Measurements from ENCODE around the gene AKR1B15. TPM values are rescaled to one million over a fixed set of nuclear protein-coding genes. Genes with fewer than 3 reads are reported as not detected.
A peak's percentile ranks its signal among the peaks of the same experiment; 100 is the strongest.
"Not testable (repeated sequence)": the region's sequence is repeated elsewhere in the genome, so short reads cannot be mapped to it uniquely, and the experiment has no call there.

AKR1B15 gene
- polyA plus RNA-seq, 2 donors = 0.24 to 0.86 TPM

DNA sequence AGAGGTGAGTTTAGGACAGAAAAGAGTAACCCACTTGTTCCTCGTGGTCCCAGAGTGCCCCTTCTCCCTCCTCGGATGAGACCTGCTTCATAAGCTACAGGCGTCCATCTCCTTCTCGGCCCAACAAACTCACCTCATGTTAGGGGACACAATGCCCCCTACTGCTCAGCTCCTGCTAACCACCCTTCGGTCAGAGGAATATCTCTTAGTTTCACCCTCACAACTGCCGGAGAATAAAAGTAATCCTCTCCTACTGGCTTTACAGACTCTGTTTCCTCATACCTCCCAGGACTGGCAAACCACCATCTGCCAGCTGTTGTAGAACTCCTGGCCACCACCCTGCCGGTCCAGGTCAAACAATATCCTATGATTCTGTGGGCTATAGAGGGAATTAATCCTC lies 3.2 kb downstream of the AKR1B15 start:
- H3K27me3 ChIP-seq (ENCODE audit: control insufficient read depth in 1 of 2, insufficient read depth in 2 of 2, low read length in 2 of 2) = no peaks in the 10 kb centered on the region
- H3K36me3 ChIP-seq (ENCODE audit: control insufficient read depth in 2 of 2, insufficient read depth in 2 of 2, low read length in 1 of 2) = no peaks in the 10 kb centered on the region
- WGBS, 2 donors = 76 to 83% methylated on average over 7 of the region's 7 CpGs
- H3K27ac ChIP-seq (ENCODE audit: low read depth in 2 of 2, low read length in 1 of 2) = no peak overlapping the region
- peaks cover 0 to 1% of the 10 kb centered on the region in 2 donors for H3K4me1 ChIP-seq (ENCODE audit: control insufficient read depth in 2 of 2, insufficient read depth in 2 of 2, low read length in 1 of 2)
- no peaks in the 10 kb centered on the region for H3K9me3 ChIP-seq (ENCODE audit: control insufficient read depth in 2 of 2, insufficient read depth in 1 of 2, low read depth in 1 of 2, low read length in 1 of 2)
- no peak overlapping the region for H3K4me3 ChIP-seq (ENCODE audit: low read depth in 1 of 2, low read length in 2 of 2)

DNA sequence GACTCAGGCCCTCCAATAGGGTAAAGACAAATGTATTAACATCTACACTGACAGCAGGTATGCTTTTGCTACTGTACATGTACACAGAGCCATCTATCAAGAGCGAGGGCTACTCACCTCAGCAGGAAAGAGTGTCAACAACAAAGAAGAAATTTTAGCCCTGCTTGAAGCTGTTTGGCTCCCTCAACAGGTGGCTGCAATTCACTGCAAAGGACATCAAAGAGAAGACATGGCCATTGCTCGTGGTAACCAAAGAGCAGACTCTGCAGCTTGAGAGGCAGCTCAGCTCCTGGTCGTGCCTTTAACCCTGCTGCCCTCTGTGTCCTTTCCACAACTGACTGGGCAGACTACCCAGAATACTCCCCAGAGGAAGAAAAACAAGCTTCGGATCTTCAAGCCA lies 5.1 kb downstream of the AKR1B15 start:
- H3K27me3 ChIP-seq (ENCODE audit: control insufficient read depth in 1 of 2, insufficient read depth in 2 of 2, low read length in 2 of 2) = no peaks in the 10 kb centered on the region

DNA sequence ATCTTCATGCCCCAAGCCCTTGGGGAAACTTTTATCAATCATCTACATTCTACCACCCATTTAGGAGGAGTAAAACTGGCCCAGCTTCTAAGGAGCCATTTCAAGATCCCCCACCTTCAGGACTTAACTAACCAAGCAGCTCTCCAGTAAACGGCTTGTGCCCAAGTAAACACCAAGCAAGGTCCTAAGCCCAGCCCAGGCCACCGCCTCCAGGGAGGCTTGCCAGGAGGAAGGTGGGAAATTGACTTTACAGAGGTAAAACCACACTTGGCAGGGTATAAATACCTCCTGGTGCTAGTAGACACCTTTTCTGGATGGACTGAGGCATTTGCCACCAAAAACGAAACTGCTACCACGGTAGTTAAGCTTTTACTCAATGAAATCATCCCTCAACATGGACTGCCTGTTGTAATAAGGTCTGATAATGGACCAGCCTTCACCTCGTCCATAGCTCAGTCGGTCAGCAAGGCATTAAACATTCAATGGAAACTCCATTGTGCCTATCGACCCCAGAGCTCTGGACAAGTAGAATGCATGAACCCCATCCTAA lies 5.6 kb downstream of the AKR1B15 start:
- no peak overlapping the region for H3K27ac ChIP-seq (ENCODE audit: low read depth in 2 of 2, low read length in 1 of 2)

More for the DNA sequence above, 5.1 kb downstream of the AKR1B15 start:
- Histone ChIP-seq H3K9me3 (ENCODE audit: control insufficient read depth in 2 of 2, insufficient read depth in 1 of 2, low read depth in 1 of 2, low read length in 1 of 2) (no peaks in the 10 kb centered on the region), H3K36me3 (ENCODE audit: control insufficient read depth in 2 of 2, insufficient read depth in 2 of 2, low read length in 1 of 2) (no peaks in the 10 kb centered on the region), H3K4me1 (ENCODE audit: control insufficient read depth in 2 of 2, insufficient read depth in 2 of 2, low read length in 1 of 2) (peaks cover 0 to 1% of the 10 kb centered on the region in 2 donors), H3K4me3 (ENCODE audit: low read depth in 1 of 2, low read length in 2 of 2) (no peak overlapping the region), H3K27ac (ENCODE audit: low read depth in 2 of 2, low read length in 1 of 2) (no peak overlapping the region)
- 73 to 74% methylated on average over 4 of the region's 4 CpGs for WGBS, 2 donors

DNA sequence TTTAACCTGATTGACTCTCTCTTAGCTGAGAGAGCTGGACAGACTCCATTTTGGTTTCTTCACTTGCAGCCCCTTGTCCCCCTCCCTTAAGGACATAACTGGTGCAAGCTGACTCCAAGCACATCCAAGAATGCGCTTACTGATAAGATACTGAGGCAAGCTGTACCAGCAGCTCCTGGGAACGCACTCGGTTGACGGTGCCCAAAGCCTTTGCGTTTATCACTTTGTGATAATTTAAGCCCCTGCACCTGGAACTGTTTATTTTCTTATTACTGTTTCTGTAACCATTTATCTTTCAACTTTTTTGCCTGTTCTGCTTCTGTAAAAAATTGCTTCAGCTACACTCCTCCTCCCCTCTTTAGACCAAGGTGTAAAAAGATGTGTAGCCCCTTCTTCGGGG lies 8.5 kb downstream of the AKR1B15 start:
- no peaks in the 10 kb centered on the region for H3K36me3 ChIP-seq (ENCODE audit: control insufficient read depth in 2 of 2, insufficient read depth in 2 of 2, low read length in 1 of 2)

More for the DNA sequence above, 5.6 kb downstream of the AKR1B15 start:
- no peak overlapping the region for H3K4me3 ChIP-seq (ENCODE audit: low read depth in 1 of 2, low read length in 2 of 2)
- H3K4me1 ChIP-seq (ENCODE audit: control insufficient read depth in 2 of 2, insufficient read depth in 2 of 2, low read length in 1 of 2) = peaks cover 0 to under 1% of the 10 kb centered on the region in 2 donors
- H3K9me3 ChIP-seq (ENCODE audit: control insufficient read depth in 2 of 2, insufficient read depth in 1 of 2, low read depth in 1 of 2, low read length in 1 of 2) = no peaks in the 10 kb centered on the region
- WGBS, 2 donors = 83 to 84% methylated on average over 7 of the region's 7 CpGs
- H3K27me3 ChIP-seq (ENCODE audit: control insufficient read depth in 1 of 2, insufficient read depth in 2 of 2, low read length in 2 of 2) = no peaks in the 10 kb centered on the region
- no peaks in the 10 kb centered on the region for H3K36me3 ChIP-seq (ENCODE audit: control insufficient read depth in 2 of 2, insufficient read depth in 2 of 2, low read length in 1 of 2)

DNA sequence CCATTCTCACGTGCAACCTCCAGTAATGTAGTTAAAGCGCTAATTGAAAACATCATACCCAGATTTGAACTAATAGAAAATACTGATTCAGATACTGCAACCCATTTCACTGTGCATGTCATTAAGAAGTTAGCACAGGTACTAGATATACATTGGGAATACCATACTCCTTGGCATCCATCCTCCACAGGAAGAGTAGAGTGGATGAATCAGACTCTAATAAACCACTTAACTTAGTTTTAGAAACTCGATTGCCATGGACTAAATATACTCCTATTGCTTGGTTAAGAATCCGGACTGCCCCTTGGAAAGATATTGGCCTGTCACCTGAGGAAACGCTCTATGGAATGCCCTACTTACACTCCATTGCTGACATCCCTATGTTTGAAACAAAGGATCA lies 9.5 kb downstream of the AKR1B15 start:
- no peak overlapping the region for H3K27ac ChIP-seq (ENCODE audit: low read depth in 2 of 2, low read length in 1 of 2)
- no peaks in the 10 kb centered on the region for H3K9me3 ChIP-seq (ENCODE audit: control insufficient read depth in 2 of 2, insufficient read depth in 1 of 2, low read depth in 1 of 2, low read length in 1 of 2)
- no peaks in the 10 kb centered on the region for H3K36me3 ChIP-seq (ENCODE audit: control insufficient read depth in 2 of 2, insufficient read depth in 2 of 2, low read length in 1 of 2)
- no peak overlapping the region for H3K4me3 ChIP-seq (ENCODE audit: low read depth in 1 of 2, low read length in 2 of 2)
- H3K27me3 ChIP-seq (ENCODE audit: control insufficient read depth in 1 of 2, insufficient read depth in 2 of 2, low read length in 2 of 2) = no peaks in the 10 kb centered on the region
- H3K4me1 ChIP-seq (ENCODE audit: control insufficient read depth in 2 of 2, insufficient read depth in 2 of 2, low read length in 1 of 2) = peaks cover 0 to 4% of the 10 kb centered on the region in 2 donors
- 92% methylated on average over 5 of the region's 5 CpGs for WGBS, 2 donors

More for the DNA sequence above, 8.5 kb downstream of the AKR1B15 start:
- no peaks in the 10 kb centered on the region for H3K27me3 ChIP-seq (ENCODE audit: control insufficient read depth in 1 of 2, insufficient read depth in 2 of 2, low read length in 2 of 2)
- WGBS, 2 donors = 48 to 61% methylated on average over 6 of the region's 6 CpGs
- H3K9me3 ChIP-seq (ENCODE audit: control insufficient read depth in 2 of 2, insufficient read depth in 1 of 2, low read depth in 1 of 2, low read length in 1 of 2) = no peaks in the 10 kb centered on the region
- no peak overlapping the region for H3K4me3 ChIP-seq (ENCODE audit: low read depth in 1 of 2, low read length in 2 of 2)
- H3K4me1 ChIP-seq (ENCODE audit: control insufficient read depth in 2 of 2, insufficient read depth in 2 of 2, low read length in 1 of 2) = peaks cover 0 to 4% of the 10 kb centered on the region in 2 donors
- no peak overlapping the region for H3K27ac ChIP-seq (ENCODE audit: low read depth in 2 of 2, low read length in 1 of 2)

DNA sequence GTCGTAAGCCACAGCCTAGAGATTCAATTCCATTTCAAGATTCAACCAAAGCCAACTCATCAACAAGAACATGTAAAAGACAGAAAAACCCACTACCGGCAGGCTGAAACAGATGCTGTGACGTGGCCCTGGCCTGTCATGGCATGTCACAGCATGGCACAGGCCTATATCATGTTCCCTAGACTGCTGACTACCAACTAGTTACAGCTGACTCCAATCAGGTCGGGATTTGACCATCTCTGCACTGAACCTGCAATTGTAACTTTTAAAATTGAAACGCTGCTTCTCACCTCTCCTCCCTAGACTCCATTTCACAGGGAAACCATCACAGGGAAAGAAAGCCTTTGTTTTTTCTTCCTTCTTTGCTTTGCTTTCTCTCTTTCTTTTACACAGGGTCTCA lies 12.7 kb downstream of the AKR1B15 start:
- H3K4me3 ChIP-seq (ENCODE audit: low read depth in 1 of 2, low read length in 2 of 2); H3K36me3 ChIP-seq (ENCODE audit: control insufficient read depth in 2 of 2, insufficient read depth in 2 of 2, low read length in 1 of 2); H3K27me3 ChIP-seq (ENCODE audit: control insufficient read depth in 1 of 2, insufficient read depth in 2 of 2, low read length in 2 of 2); H3K9me3 ChIP-seq (ENCODE audit: control insufficient read depth in 2 of 2, insufficient read depth in 1 of 2, low read depth in 1 of 2, low read length in 1 of 2): not testable (repeated sequence)
- 58 to 64% methylated on average over 4 to 5 of the region's 5 CpGs for WGBS, 2 donors
- Histone ChIP-seq H3K4me1 (ENCODE audit: control insufficient read depth in 2 of 2, insufficient read depth in 2 of 2, low read length in 1 of 2) (peaks cover 0 to 17% of the 10 kb centered on the region in 2 donors), H3K27ac (ENCODE audit: low read depth in 2 of 2, low read length in 1 of 2) (peak overlapping the region; percentile 77 to 81)

DNA sequence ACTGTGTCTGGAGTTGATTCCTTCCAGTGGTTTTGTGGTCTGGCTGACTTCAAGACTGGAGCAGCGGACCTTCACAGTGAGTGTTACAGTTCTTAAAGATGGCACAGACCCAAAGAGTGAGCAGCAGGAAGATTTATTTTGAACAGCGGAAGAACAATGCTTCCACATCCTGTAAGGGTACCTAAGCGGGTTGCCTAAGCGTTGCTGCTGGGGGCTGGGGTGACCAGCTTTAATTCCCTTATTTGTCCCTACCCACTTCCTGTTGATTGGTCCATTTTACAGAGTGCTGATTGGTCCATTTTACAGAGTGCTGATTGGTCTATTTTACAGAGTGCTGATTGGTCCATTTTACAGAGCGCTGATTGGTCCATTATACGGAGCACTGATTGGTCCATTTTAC lies 13.2 kb downstream of the AKR1B15 start:
- peak overlapping the region; percentile 77 to 81 for H3K27ac ChIP-seq (ENCODE audit: low read depth in 2 of 2, low read length in 1 of 2)
- H3K36me3 ChIP-seq (ENCODE audit: control insufficient read depth in 2 of 2, insufficient read depth in 2 of 2, low read length in 1 of 2) = no peaks in the 10 kb centered on the region
- WGBS, 2 donors = 64 to 79% methylated on average over 6 of the region's 6 CpGs
- H3K9me3 ChIP-seq (ENCODE audit: control insufficient read depth in 2 of 2, insufficient read depth in 1 of 2, low read depth in 1 of 2, low read length in 1 of 2) = no peaks in the 10 kb centered on the region
- peaks cover 0 to 17% of the 10 kb centered on the region in 2 donors for H3K4me1 ChIP-seq (ENCODE audit: control insufficient read depth in 2 of 2, insufficient read depth in 2 of 2, low read length in 1 of 2)
- no peaks in the 10 kb centered on the region for H3K27me3 ChIP-seq (ENCODE audit: control insufficient read depth in 1 of 2, insufficient read depth in 2 of 2, low read length in 2 of 2)
- H3K4me3 ChIP-seq (ENCODE audit: low read depth in 1 of 2, low read length in 2 of 2) = no peak overlapping the region

DNA sequence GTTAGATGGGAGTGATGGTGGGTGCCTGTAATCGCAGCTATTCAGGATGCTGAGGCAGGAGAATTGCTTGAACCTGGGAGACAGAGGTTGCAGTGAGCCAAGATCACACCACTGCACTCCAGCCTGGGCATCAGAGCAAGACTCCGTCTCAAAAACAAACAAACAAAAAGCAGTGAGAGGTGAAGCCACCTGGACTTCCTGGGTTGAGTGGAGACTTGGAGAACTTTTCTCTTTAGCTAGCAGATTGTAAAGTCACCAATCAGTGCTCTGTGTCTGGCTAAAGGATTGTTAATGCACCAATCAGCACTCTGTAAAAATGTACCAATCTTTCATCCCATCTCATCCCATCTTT lies 14.5 kb downstream of the AKR1B15 start:
- not testable (repeated sequence) for H3K27me3 ChIP-seq (ENCODE audit: control insufficient read depth in 1 of 2, insufficient read depth in 2 of 2, low read length in 2 of 2); H3K9me3 ChIP-seq (ENCODE audit: control insufficient read depth in 2 of 2, insufficient read depth in 1 of 2, low read depth in 1 of 2, low read length in 1 of 2); H3K4me3 ChIP-seq (ENCODE audit: low read depth in 1 of 2, low read length in 2 of 2); H3K36me3 ChIP-seq (ENCODE audit: control insufficient read depth in 2 of 2, insufficient read depth in 2 of 2, low read length in 1 of 2)
- Histone ChIP-seq H3K4me1 (ENCODE audit: control insufficient read depth in 2 of 2, insufficient read depth in 2 of 2, low read length in 1 of 2) (peaks cover 0 to 17% of the 10 kb centered on the region in 2 donors), H3K27ac (ENCODE audit: low read depth in 2 of 2, low read length in 1 of 2) (peak overlapping the region; percentile 36 to 79)
- 54 to 63% methylated on average over 2 of the region's 2 CpGs for WGBS, 2 donors

DNA sequence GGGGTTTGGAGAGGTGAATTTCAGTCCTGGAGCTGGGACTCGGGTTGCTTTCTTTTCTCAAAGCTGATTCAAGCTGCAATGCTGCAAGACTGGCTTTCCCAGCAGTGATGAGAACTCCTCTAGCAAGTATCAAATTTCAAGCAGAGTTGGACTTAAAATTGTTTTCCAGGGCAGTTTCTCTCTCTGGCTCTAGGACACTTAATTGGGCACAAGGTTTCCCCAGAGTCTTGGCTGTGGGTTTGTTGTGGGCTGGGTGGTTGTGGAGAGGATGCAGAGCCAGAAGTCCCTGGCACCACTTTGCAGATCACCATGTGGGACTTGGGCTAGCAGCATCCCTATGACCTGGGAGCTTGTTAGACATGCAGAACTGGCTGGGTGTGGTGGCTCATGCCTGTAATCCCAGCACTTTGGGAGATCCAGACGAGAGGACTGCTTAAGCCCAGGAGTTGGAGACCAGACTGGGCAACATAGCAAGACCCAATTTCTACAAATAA lies 16.8 kb downstream of the AKR1B15 start:
- H3K9me3 ChIP-seq (ENCODE audit: control insufficient read depth in 2 of 2, insufficient read depth in 1 of 2, low read depth in 1 of 2, low read length in 1 of 2) = no peaks in the 10 kb centered on the region
- no peaks in the 10 kb centered on the region for H3K27me3 ChIP-seq (ENCODE audit: control insufficient read depth in 1 of 2, insufficient read depth in 2 of 2, low read length in 2 of 2)
- H3K4me3 ChIP-seq (ENCODE audit: low read depth in 1 of 2, low read length in 2 of 2) = no peak overlapping the region
- no peaks in the 10 kb centered on the region for H3K36me3 ChIP-seq (ENCODE audit: control insufficient read depth in 2 of 2, insufficient read depth in 2 of 2, low read length in 1 of 2)
- peaks cover 0 to 17% of the 10 kb centered on the region in 2 donors for H3K4me1 ChIP-seq (ENCODE audit: control insufficient read depth in 2 of 2, insufficient read depth in 2 of 2, low read length in 1 of 2)
- WGBS, 2 donors = 27 to 47% methylated on average over 2 of the region's 2 CpGs
- H3K27ac ChIP-seq (ENCODE audit: low read depth in 2 of 2, low read length in 1 of 2) = peak overlapping the region; percentile 56 to 77

DNA sequence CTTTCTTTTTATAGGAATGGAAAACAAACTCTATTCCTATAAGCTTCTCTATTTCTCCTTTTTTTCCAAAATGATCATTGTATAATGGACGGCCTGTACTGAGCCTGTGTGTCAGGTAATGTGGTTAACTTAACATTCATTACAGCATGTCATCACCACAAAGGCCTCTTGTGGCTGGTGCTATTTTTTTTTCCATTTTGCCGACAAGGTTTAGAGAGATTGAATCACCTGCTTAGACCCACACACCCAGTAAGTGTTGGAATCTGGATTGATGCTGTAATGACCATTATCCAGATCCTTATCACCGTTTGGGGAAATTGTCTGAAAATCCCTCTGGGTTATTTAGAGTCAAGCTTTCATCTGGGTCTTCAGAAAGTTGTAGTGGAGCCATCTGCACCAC lies 18.5 kb downstream of the AKR1B15 start:
- H3K4me1 ChIP-seq (ENCODE audit: control insufficient read depth in 2 of 2, insufficient read depth in 2 of 2, low read length in 1 of 2) = peaks cover 0 to 13% of the 10 kb centered on the region in 2 donors
- WGBS, 2 donors = 64 to 77% methylated on average over 3 of the region's 3 CpGs
- H3K27me3 ChIP-seq (ENCODE audit: control insufficient read depth in 1 of 2, insufficient read depth in 2 of 2, low read length in 2 of 2) = no peaks in the 10 kb centered on the region
- H3K27ac ChIP-seq (ENCODE audit: low read depth in 2 of 2, low read length in 1 of 2) = no peak overlapping the region
- no peaks in the 10 kb centered on the region for H3K9me3 ChIP-seq (ENCODE audit: control insufficient read depth in 2 of 2, insufficient read depth in 1 of 2, low read depth in 1 of 2, low read length in 1 of 2)
- H3K36me3 ChIP-seq (ENCODE audit: control insufficient read depth in 2 of 2, insufficient read depth in 2 of 2, low read length in 1 of 2) = no peaks in the 10 kb centered on the region
- no peak overlapping the region for H3K4me3 ChIP-seq (ENCODE audit: low read depth in 1 of 2, low read length in 2 of 2)
